Neutrophil (primary cell): Measurements from ENCODE around the gene PID1.

Experiments used
- H3K27ac ChIP-seq: fragments of 200-600 bp; sonication (generic); 2 replicates; pipeline ENCODE4 v1.5.1; 2016; ENCODE audit warnings: mild to moderate bottlenecking, moderate library complexity
- H3K27me3 ChIP-seq: fragments of 200-600 bp; sonication (generic); 2 replicates; pipeline ENCODE4 v1.6.0; 2016; ENCODE audit warnings: mild to moderate bottlenecking
- H3K36me3 ChIP-seq: fragments of 200-600 bp; sonication (generic); 2 replicates; pipeline ENCODE4 v1.5.1; 2017
- H3K4me1 ChIP-seq, 2 experiments: fragments of 200-600 bp in 1 of 2; sonication (generic) in 1 of 2; 1 replicate in 1 of 2; 2 replicates in 1 of 2; pipeline versions ENCODE4 v1.5.1 to v1.6.1; 2013 to 2016; ENCODE audit warnings: low read depth in 1 of 2, low read length in 1 of 2, mild to moderate bottlenecking in 1 of 2, moderate library complexity in 1 of 2; ENCODE audit not compliant: control insufficient read depth in 1 of 2, insufficient read depth in 1 of 2
- H3K4me3 ChIP-seq, 2 experiments: fragments of 200-600 bp in 1 of 2; sonication (generic) in 1 of 2; 1 replicate in 1 of 2; 2 replicates in 1 of 2; pipeline ENCODE4 v1.5.1; 2013 to 2016; ENCODE audit warnings: low read depth in 1 of 2, low read length in 1 of 2, mild to moderate bottlenecking in 1 of 2, moderate library complexity in 1 of 2
- H3K9me3 ChIP-seq: fragments of 200-600 bp; sonication (generic); 2 replicates; pipeline ENCODE4 v1.5.1; 2016
- CTCF ChIP-seq: fragments of 200-600 bp; sonication (generic); IDR thresholded peaks from 2 replicates; pipeline ENCODE4 v1.5.1; 2016; ENCODE audit warnings: antibody characterized with exemption

The PID1 gene

GRCh38 chr2:229218329-229218921 lies 52.7 kb downstream of the PID1 start:
- Histone ChIP-seq H3K9me3 (no peaks in the 10 kb centered on the region), H3K36me3 (no peaks in the 10 kb centered on the region), H3K27ac (no peak overlapping the region), H3K4me1 (no peaks in the 10 kb centered on the region), H3K4me3 (no peak overlapping the region), H3K27me3 (no peaks in the 10 kb centered on the region)
- no peak for TF ChIP-seq CTCF

DNA sequence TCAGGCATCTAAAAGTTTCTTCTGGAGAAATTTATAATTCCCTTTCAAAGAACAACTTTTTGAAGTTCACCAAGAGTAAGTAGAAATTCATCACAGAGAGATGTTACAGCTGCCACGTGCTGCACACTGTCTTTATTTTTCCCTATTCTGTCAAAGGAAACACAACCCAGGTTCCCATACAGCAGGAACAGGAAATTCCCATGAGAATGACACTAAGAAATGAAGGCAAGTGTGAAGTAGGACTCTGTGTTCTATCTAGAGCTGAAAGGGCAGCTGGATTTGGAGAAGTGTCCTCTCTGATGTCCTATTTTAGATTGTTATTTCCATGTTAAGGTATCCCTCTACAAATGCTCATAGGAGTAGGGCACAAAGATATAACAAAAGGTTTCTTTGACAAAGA lies 58.8 kb downstream of the PID1 start:
- H3K4me1 ChIP-seq = no peaks in the 10 kb centered on the region
- no peaks in the 10 kb centered on the region for H3K9me3 ChIP-seq
- H3K4me3 ChIP-seq = no peak overlapping the region
- no peaks in the 10 kb centered on the region for H3K36me3 ChIP-seq
- no peak overlapping the region for H3K27ac ChIP-seq
- TF ChIP-seq CTCF = no peak
- H3K27me3 ChIP-seq = no peaks in the 10 kb centered on the region

GRCh38 chr2:229210641-229211040 lies 60.4 kb downstream of the PID1 start:
- H3K9me3 ChIP-seq = no peaks in the 10 kb centered on the region
- TF ChIP-seq CTCF = no peak
- H3K27ac ChIP-seq = no peak overlapping the region
- H3K36me3 ChIP-seq = no peaks in the 10 kb centered on the region
- no peaks in the 10 kb centered on the region for H3K4me1 ChIP-seq
- H3K4me3 ChIP-seq = no peak overlapping the region
- H3K27me3 ChIP-seq = no peaks in the 10 kb centered on the region

DNA sequence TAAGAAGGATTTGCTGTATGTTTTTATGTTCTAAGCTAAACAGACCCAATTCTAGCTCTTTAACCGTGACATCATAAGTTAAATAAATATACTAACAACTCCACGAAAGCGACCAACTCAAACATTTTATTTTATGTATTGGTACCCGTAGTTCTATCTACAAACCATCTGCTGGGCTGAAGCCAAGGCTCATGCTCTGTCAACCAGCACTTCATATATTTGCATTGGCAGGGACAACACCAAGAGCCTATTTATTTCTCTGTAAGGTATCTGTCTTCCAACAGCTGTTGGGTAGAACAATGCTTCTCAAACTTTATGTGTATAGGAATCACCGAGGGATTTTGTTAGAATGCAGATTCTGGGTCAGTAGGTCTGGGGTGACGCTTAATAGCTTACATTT lies 64.5 kb downstream of the PID1 start:
- no peak for TF ChIP-seq CTCF
- Histone ChIP-seq H3K27ac (no peak overlapping the region), H3K4me1 (no peaks in the 10 kb centered on the region), H3K4me3 (no peak overlapping the region), H3K9me3 (no peaks in the 10 kb centered on the region), H3K27me3 (no peaks in the 10 kb centered on the region), H3K36me3 (no peaks in the 10 kb centered on the region)

DNA sequence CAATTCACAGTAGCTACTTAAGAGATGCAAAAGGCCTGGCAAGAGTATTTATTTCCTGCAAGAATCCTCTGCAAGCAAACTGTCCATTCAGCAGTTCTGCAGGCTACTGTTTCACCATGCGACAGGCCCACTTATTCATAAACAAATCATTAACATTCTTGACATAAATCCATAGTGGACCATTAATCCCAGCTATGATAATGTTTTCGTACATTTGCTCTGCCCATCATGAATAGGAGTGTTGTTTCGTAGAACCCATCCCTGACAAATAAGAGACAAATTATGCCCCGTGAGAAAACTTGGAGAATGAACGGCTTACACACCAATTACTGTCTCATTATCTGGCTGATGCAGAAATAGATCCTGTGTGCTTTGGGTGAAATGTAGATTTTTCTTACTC lies 65.4 kb downstream of the PID1 start:
- Histone ChIP-seq H3K27ac (no peak overlapping the region), H3K4me3 (no peak overlapping the region), H3K9me3 (no peaks in the 10 kb centered on the region), H3K4me1 (no peaks in the 10 kb centered on the region), H3K36me3 (no peaks in the 10 kb centered on the region), H3K27me3 (no peaks in the 10 kb centered on the region)
- TF ChIP-seq CTCF = no peak

- Histone ChIP-seq H3K27me3 (no peaks in the 10 kb centered on the region), H3K9me3 (no peaks in the 10 kb centered on the region), H3K4me3 (no peak overlapping the region), H3K4me1 (no peaks in the 10 kb centered on the region), H3K27ac (no peak overlapping the region), H3K36me3 (no peaks in the 10 kb centered on the region)
- TF ChIP-seq CTCF = no peak
These were observed 68.4 kb downstream of the PID1 start for GRCh38 chr2:229202646-229203045.
